ENCODE measurements around the gene PRRC2B.

Gene PRRC2B

DNA sequence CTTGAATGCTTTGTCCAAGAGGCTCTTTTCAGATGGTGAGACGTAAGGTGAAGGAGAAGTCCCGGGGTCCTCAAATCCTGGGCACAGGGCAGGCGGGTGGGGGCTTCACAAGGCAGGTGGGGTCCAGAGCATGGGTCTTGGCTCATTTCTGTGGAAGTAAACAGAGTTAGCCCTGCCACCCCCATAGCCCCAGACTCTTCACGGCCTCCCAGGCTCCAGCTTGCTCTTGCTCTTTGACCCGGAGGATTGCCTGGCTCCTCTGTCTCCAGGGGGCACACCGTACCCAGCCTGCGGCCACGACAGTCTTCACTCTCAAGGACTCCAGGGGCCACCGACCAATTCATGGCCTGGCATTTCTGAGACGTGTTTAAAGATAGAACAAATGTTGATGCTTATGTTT lies 80.0 kb downstream of the PRRC2B start:
- DNase-seq, result no peak

DNA sequence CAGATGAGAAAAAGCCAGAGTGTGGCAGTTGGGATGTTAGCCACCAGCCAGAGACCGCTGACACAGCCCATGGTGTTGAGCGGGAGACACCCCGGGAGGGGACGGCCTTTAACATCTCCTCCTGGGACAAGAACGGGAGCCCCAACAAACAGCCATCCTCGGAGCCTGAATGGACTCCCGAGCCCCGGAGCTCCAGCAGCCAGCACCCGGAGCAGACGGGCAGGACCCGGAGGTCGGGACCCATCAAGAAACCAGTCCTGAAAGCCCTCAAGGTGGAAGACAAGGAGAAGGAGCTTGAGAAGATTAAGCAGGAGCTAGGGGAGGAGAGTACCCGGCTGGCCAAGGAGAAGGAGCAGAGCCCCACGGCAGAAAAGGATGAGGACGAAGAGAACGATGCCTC lies 80.8 kb downstream of the PRRC2B start:
- DNase-seq, result no peak

DNA sequence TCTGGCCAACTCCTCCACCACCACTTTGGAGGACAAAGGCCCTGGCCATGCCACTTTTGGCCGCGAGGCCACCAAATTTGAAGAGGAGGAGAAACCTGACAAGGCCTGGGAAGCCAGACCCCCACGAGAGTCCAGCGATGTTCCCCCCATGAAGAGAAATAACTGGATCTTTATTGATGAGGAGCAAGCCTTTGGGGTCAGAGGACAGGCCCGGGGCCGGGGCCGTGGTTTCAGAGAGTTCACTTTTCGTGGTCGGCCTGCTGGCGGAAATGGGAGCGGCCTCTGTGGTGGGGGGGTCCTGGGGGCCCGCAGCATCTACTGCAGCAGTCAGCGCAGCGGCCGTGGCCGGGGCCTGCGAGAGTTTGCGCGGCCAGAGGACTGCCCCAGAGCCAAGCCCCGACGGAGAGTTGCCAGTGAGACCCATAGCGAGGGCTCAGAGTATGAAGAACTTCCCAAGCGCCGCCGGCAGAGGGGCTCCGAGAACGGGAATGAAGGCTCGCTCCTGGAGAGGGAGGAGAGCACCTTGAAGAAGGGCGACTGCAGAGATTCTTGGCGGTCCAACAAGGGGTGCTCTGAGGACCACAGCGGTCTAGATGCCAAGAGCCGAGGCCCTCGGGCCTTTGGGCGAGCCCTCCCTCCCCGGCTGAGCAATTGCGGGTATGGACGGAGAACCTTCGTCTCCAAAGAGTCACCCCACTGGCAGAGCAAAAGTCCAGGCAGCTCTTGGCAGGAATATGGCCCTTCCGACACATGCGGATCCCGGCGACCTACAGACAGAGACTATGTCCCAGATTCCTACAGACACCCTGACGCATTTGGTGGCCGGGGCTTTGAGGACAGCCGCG lies 81.4 kb downstream of the PRRC2B start:
- DNase-seq, result no peak

DNA sequence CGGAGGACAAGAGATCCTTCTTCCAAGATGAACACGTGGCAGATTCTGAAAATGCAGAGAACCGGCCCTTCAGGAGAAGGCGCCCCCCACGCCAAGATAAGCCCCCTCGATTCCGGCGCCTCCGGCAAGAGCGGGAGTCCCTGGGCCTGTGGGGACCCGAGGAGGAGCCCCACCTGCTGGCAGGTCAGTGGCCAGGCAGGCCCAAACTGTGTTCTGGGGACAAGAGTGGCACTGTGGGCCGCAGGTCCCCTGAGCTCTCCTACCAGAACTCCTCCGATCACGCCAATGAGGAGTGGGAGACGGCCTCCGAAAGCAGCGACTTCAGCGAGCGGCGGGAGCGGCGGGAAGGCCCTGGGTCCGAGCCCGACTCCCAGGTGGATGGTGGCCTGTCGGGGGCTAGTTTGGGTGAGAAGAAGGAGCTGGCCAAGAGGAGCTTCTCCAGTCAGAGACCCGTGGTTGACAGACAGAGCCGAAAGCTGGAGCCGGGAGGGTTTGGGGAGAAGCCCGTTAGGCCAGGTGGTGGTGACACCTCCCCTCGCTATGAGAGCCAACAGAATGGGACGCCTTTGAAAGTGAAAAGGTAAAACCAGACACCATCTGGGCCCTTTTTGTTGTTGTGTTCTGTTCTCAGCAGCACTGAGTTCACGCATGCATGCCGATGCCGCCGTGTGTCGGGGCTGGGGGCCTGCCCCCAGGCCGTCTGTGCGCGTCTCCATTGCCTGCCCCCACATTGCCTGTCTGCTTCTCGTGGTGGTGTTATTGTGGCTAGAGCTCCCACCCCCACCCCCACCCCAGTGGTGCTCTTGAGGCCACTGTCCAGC lies 82.3 kb downstream of the PRRC2B start:
- no peak for DNase-seq

DNA sequence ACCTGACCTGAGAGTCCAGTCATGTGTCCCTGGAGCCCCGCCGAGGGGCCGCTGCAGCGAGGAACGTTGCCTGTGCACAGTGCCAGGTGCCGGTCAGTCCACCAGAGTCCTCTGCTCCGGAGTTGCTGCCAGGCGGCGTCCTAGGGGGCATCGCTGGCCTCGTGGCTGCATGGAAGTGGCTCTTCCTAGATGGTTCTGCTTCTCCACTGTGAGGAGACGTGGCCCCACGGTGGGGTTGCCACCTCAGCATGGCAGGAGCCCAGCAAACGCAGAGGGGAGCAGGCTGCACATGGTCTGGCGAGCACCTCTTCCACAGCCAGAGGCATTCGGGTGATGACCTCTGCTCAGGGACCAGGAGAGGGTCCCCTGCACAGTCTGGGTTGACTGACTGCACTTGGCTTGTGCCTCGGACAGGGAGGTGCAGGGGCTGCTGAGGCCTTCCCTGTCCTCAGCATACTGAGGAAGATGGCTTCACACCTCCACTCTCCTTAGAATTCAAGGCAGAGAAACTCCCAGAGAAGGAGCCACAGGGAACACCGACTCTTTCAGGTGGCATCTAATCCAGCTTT lies 83.0 kb downstream of the PRRC2B start:
- DNase-seq, result no peak

DNA sequence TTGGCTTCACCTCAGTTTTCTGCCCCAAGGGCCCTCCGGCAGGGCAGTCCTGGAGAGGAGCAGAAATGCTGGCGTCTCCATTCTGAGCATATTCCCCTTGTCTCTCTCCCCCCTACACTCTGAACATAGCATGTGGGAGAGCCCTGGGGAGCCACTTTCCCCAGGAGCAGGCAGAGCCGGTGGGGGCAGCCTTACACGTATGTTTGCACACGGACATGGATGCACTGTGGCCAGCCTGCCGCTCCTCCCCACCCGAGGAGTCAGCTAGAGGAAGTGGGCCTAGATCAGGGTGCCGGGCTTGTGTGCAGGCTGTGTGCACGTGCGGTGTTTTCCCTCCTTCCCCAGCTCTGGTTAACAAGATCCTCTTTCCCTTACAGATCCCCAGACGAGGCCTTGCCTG lies 83.5 kb downstream of the PRRC2B start:
- no peak for DNase-seq

DNA sequence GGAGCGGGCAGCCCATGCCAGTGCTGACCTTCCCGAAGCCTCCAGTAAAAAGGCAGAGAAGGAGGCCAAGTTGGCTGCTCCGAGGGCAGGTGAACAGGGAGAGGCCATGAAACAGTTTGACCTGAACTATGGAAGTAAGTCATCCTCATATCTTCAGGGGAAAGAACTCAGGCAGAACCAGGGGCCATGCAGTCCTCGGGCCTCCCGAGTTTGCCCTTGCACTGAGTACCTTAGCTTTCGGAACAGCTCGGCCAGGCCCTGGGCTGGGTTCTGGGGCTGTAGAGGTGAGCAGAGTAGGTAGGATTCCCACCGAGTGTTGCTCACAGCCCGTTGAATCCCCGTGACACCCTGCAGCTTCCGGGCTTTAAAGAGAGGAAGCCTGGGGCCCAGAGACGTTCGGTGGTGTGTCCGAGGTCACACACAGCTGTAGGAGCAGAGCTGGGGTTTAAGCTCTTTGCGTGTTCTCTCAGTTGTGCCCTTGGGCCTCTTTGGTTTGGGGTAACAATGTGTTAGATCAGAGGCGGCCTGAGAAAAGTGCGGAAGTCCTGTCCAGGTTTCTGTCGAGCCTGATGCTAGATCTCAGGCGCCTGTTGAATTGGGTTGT lies 84.0 kb downstream of the PRRC2B start:
- no peak for DNase-seq

DNA sequence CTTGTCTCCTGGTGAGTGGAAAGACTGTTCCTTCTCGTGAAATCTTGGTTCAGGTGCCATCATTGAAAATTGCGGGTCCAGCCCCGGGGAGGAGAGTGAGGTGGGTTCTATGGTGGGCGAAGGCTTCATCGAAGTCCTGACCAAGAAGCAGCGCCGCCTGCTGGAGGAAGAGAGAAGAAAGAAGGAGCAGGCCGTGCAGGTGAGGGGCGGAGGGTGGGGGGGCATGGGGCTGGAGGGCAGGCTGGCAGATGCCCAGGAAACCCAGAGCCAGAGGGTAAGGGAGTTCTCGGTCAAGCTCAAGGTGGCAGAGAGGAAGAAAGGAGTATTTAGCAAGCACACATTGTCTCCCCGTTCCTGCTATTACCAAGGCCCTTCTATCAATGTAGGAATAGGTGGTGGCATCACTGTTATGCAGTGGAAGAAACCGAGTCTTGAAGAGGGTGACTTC lies 84.6 kb downstream of the PRRC2B start:
- peak; percentile 7 to 61 for DNase-seq

DNA sequence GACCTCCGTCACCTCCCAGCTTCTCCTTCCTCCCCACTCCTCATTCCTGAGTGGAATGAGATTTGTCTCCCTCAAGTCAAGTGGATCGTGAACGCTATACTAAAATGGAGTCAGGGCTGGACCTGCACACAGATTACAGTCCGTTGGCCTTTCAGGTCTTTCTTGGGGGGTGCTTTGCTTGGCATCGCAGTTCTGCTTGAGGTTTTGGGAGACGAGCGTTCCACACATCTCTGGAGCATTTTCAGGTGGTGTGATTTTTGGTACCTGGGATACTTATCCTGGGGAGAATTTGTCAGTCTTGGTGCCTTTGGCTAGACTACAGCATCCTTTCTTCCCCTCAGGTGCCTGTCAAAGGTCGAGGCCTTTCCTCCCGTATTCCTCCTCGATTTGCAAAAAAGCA lies 85.0 kb downstream of the PRRC2B start:
- no peak for DNase-seq

DNA sequence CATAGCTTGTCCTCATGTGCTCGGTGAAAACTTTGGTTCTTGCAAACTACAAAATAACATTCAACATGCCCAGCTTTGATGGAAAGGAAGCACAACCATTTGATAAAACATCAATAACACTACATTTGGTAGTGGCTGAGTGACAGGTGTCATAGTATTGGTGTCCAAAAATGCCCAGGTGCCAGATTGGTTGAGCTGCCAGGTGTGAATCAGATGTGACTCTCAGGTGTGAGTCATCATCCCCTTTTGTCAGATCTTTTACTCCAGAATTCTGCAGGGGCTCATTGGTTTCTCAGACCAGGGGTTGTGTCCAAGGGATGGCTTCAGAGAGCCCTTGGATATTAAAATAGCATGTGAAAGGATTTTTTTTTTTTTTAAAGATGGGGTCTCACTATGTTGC lies 86.4 kb downstream of the PRRC2B start:
- DNase-seq, result no peak

DNA sequence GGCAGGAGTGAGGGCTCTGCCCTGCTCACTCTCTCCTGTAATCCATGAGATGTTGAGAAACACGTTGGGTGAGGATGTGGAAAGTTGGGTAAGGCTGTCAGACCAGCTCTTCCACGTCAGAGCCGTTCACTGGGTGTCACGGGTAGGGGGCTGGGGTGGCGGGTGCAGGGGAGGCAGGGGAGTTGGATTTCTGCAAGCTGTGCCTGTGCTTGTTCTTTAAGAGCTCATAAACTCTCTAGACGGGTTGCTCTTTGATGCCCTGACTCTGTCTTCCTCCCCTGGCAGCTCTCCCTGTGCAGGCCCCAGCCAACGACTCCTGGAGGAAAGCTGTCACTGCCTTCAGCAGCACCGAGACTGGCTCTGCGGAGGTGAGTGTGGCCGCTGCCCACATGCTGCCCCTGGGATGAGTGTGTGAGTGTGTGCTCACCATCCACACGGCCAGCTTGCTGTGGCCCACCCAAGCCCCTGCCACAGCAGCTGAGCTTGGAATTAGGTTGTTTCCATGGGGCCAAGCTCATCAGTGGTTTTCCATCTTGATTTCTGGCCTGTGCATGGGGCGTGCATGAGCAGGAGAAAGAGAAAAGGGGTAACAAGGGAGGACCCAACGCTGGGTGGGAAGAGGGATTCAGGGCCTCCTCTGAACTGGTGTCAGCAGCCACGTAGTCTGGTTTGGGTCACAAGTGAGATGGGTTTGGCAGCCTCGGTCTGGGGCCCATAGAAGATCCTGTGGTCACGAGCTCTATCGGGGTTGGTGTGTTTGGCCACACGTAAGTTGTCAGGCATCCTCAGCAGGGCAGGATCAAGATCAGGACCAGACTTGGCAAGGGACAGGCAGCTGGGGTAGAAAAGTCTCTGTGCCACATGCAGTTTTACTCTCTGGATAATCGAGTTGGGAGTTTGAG lies 87.8 kb downstream of the PRRC2B start:
- no peak for DNase-seq

DNA sequence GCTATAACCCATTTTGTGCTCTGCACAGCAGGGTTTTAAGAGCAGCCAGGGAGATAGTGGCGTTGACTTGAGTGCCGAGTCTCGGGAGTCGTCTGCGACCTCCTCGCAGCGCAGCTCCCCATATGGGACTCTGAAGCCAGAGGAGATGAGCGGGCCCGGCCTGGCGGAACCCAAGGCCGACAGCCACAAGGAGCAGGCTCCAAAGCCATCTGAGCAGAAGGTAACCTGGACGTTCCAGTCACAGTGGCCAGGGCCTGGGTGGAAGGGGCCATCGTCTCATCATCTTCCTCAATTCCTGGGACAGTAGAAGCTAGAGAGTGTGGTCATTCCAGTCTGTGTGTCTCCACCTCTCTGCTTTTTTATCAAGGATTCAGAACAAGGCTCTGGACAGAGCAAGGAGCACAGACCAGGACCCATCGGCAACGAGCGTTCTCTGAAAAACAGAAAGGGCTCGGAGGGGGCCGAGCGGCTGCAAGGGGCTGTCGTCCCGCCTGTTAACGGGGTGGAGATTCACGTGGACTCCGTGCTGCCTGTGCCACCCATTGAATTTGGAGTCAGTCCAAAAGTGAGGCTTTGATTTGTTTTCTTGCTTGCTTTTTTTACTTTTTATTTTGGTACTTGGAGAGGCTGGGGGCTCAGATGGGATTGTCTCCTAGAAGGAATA lies 88.6 kb downstream of the PRRC2B start:
- DNase-seq, result no peak

DNA sequence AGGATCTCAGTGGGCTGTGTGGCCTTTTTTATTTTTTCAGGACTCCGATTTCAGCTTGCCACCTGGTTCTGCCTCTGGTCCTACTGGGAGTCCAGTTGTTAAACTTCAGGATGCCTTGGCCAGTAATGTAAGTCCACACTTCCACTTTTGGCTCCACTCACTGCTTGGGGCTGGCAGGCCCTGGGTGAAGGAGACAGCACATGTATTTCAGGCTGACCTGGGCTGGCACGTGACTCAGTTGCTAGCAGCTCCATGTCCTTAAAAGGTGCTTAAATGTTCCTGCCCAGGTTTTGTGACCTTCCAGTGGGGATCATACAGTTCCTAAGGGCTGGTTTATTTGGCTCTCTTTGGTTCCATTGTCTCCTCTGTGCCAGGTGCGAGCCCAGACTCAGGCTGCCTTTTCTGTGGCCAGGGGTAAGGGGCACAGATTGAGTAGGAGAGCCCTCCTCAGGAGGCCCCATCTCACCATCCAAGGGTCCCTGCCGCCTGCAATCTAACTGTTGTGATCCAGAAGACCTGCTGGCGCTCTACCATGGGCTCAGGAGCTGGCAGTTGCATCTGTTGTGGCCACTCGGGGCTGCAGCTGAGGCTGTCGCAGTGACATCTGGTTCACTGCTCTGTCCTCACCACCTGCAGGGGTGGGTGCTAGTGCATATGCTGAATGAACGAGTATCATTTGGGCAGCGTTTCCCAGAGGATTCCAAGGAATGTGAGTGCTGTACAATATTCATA lies 89.6 kb downstream of the PRRC2B start:
- no peak for DNase-seq

DNA sequence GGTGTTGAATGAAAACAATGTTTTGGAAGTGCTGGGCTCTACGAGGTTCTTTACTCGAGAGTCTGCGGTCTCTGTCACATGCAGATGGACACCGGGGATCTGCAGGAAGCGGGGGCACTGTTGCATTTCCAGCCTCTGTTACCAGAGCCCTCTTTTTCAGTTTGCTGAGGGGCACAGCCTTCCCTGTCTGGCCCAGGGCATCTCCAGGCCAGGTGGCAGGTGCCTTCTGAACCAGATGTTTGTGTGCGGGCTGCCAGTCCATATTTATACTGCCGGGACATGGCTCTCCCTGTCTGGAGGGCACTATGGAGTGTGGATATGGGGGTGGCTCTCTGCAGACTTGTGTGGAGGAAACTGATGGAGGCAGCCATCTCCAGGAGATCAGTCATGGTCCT lies 90.2 kb downstream of the PRRC2B start:
- DNase-seq, result no peak

DNA sequence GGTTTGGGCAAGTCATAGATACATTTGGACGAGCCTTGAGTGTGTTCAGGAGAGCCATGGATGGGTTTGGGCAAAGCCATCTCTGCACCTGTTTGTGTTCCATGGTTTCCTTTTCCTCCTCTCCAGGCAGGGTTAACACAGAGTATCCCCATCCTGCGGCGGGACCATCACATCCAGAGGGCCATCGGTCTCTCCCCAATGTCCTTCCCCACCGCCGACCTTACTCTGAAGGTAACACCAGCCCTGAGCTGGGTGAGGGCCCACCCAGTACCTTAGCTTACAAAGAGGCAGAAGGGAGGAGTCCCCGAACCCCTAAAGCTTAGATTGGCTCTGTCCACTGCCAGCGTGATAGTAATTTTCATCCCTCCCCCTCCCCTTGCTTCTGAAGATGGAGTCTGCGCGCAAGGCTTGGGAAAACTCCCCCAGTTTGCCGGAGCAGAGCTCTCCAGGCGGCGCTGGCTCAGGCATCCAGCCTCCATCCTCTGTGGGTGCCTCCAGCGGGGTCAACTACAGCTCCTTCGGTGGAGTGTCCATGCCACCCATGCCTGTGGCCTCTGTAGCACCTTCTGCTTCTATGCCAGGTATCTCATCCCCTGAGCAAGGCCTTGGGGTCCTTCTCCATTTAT lies 90.8 kb downstream of the PRRC2B start:
- DNase-seq, result no peak

DNA sequence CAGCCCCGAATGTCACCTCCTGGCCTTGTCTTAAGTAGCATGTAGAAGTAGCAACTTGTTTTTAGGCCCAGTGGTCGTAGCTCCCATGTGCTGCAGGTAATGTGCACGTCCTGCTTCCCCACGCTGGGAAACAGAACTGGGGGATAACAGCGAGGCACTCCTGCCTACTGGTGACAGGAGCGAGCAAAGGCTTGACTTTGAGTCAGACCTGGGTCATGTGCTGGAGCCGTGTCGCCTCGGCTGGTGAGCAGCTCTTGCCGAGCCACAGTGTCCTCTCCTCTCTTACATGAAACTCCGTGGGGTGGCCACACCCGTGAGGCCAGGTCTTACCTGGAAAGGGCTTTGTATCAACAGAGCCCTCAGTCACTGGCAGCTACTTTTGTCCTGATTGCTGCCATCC lies 91.3 kb downstream of the PRRC2B start:
- DNase-seq, result no peak

DNA sequence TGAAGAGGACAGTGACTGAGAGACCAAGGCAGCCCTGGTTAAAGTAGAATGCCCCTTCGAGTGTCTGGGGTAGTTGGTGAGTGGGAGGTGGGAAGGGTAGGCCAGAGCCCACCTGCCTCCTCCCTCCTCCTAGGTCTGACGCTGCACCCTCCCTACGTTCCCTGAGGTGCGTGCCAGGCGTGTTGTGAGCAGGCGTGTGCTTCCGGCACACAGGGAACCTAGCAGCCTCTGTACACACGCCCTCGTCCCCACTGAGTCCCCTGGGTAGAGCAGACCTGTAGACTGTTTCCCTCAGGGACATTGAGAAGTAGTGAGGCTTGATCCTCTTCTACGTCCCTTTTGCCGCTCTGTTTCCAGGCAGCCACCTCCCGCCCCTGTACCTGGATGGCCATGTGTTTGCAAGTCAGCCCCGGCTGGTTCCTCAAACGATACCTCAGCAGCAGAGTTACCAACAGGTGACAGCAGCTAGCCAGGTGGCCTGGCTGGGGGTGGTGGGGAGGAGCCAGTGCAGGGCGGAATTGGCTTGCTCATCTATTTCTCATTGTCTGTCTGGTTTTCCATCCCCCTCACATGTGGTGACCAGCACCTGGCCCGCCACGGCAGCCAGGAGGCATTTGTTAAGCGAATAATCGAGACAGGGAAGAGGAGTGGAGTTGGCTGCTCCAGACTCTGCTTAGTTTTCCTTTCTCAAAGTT lies 92.0 kb downstream of the PRRC2B start:
- DNase-seq, result peak in 1 of 2 experiments; percentile 13

DNA sequence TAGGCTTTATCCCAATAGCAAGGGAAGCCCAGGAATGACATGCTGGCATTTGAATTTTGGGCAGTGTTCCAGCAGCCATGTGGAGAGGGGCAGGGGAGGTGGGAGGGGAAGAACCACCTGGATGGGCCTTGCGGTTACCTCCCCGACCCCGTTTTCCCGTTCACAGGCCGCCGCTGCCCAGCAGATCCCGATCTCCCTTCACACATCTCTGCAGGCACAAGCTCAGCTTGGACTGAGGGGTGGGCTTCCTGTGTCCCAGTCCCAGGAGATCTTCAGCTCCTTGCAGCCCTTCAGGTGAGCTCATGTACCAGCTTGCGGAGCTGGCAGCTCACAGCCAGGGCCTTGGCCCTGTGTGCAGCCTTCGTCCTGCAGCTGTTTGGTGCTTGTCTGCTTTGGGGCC lies 93.1 kb downstream of the PRRC2B start:
- no peak for DNase-seq

DNA sequence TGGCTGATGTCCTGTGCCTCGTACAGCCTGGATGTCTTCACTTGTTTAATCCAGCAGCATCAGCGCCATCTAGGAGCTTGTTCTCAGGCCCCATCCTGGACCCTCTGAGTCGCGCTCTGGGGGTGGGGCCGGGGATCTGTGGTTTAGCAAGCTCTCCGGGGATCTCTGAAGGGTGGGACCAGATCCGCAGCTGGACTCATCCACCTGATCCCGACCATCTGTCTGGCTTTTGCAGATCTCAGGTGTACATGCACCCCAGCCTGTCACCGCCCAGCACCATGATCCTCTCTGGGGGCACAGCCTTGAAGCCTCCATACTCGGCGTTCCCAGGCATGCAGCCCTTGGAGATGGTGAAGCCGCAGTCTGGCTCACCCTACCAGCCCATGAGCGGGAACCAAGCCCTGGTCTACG lies 93.7 kb downstream of the PRRC2B start:
- no peak for DNase-seq

DNA sequence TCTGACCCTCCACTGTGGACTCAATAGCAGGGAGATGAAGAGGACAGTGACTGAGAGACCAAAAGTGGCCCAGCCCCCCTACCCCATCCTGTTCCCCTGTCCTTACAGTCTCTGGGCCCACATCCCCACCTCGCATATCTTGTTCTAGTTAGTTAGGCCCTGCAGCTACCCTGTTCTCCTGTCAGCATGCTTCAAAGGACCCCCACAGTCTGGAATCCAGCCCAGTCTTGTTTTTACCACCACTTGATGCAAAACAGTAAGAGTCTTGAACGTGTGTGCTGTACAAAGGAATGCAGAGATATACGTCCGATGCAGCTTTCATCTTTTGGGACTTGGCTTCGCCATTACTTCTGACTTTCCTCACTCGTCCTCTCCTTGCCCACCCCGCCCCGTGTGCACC lies 96.6 kb downstream of the PRRC2B start:
- no peak for DNase-seq
